H1 (cell line): ENCODE measurements around the gene SH3RF2. TPM values are rescaled to one million over a fixed set of nuclear protein-coding genes. Genes with fewer than 3 reads are reported as not detected.

Source experiments
- CTCF ChIA-PET: fragments of 300-600 bp; sonication (Branson Sonifier 250); formaldehyde crosslinking; loops from one replicate; lab custom pipeline; 2021; ENCODE audit not compliant: partially characterized antibody; lab: Charles Lee
- POLR2A ChIA-PET: fragments of 300-600 bp; sonication (Branson Sonifier 250); formaldehyde crosslinking; loops from one replicate; lab custom pipeline; 2021; ENCODE audit warnings: inconsistent platforms; ENCODE audit not compliant: partially characterized antibody; lab: Charles Lee
- DNase-seq, 2 experiments: peaks; one replicate each; pipeline versions ENCODE4 v3.0.0 to v3.0.0-alpha.2; 2010 to 2022; ENCODE audit warnings: low spot score in 2 of 2, low read depth in 1 of 2, mixed read lengths in 1 of 2
- FAIRE-seq: peaks from 2 replicates; lab custom pipeline; 2011; peaks lifted over from hg19 to GRCh38; lab: Jason Lieb, UNC
- H2AFZ ChIP-seq: 2 replicates; pipeline ENCODE4 v1.8.1; 2012; ENCODE audit warnings: low read length, inconsistent platforms
- H2AK5ac ChIP-seq: 2 replicates; pipeline ENCODE4 v1.6.1; 2013; ENCODE audit warnings: low read depth, low read length
- H2BK120ac ChIP-seq: replicated peaks from 2 replicates; pipeline ENCODE3; 2013; ENCODE audit warnings: low read depth, low read length, inconsistent platforms
- H2BK12ac ChIP-seq: 2 replicates; pipeline ENCODE4 v1.6.1; 2013; ENCODE audit warnings: low read depth, low read length
- H2BK15ac ChIP-seq: 2 replicates; pipeline ENCODE4 v1.6.1; 2013; ENCODE audit warnings: low read length
- H2BK20ac ChIP-seq: 2 replicates; pipeline ENCODE4 v1.6.1; 2013; ENCODE audit warnings: low read length
- H2BK5ac ChIP-seq: 2 replicates; pipeline ENCODE4 v1.6.1; 2013; ENCODE audit warnings: low read depth, low read length
- H3K14ac ChIP-seq: 2 replicates; pipeline ENCODE4 v1.6.1; 2013; ENCODE audit warnings: inconsistent platforms; ENCODE audit not compliant: insufficient read length
- H3K18ac ChIP-seq: 2 replicates; pipeline ENCODE4 v1.6.1; 2013; ENCODE audit warnings: low read length; ENCODE audit errors: extremely low read depth
- H3K23ac ChIP-seq: 2 replicates; pipeline ENCODE4 v1.6.1; 2013; ENCODE audit warnings: inconsistent platforms; ENCODE audit not compliant: insufficient read length
- H3K23me2 ChIP-seq: 2 replicates; pipeline ENCODE4 v1.6.1; 2013; ENCODE audit warnings: low read depth, low read length
- H3K27ac ChIP-seq: 2 replicates; pipeline ENCODE4 v1.6.1; 2011; ENCODE audit warnings: low read depth, low read length, inconsistent platforms
- H3K27me3 ChIP-seq, 4 experiments: replicated peaks in 1 of 4; 1 replicate in 1 of 4; 2 replicates in 3 of 4; pipeline versions ENCODE4 v1.6.1 to v1.8.1; 2011 to 2013; ENCODE audit warnings: low read length in 3 of 4, mild to moderate bottlenecking in 3 of 4, inconsistent platforms in 2 of 4, mixed read lengths in 2 of 4, moderate library complexity in 1 of 4; ENCODE audit not compliant: control insufficient read depth in 3 of 4, insufficient read depth in 3 of 4; ENCODE audit errors: extremely low read depth in 1 of 4
- H3K36me3 ChIP-seq, 4 experiments: 2 replicates each; pipeline versions ENCODE4 v1.6.1 to v1.8.1; 2011 to 2013; ENCODE audit warnings: mild to moderate bottlenecking in 4 of 4, low read length in 3 of 4, moderate library complexity in 2 of 4, control low read depth in 1 of 4, inconsistent platforms in 1 of 4; ENCODE audit not compliant: insufficient read depth in 4 of 4, control insufficient read depth in 2 of 4
- H3K4ac ChIP-seq: replicated peaks from 2 replicates; pipeline ENCODE3; 2013; ENCODE audit warnings: low read length, low read depth, mixed read lengths, inconsistent platforms; ENCODE audit not compliant: insufficient read length
- H3K4me1 ChIP-seq, 4 experiments: replicated peaks in 1 of 4; 1 replicate in 1 of 4; 2 replicates in 3 of 4; pipeline versions ENCODE4 v1.6.1 to v1.8.1; 2011 to 2013; ENCODE audit warnings: low read length in 3 of 4, inconsistent platforms in 2 of 4, mixed read lengths in 1 of 4; ENCODE audit not compliant: insufficient read depth in 4 of 4, control insufficient read depth in 3 of 4
- H3K4me2 ChIP-seq, 2 experiments: 2 replicates each; pipeline versions ENCODE4 v1.6.1 to v1.8.1; 2011 to 2013; ENCODE audit warnings: low read depth in 2 of 2, low read length in 2 of 2, control low read depth in 1 of 2, inconsistent platforms in 1 of 2, mild to moderate bottlenecking in 1 of 2; ENCODE audit not compliant: insufficient read depth in 1 of 2
- H3K4me3 ChIP-seq, 4 experiments: fragments of 200-600, 300-600 bp in 1 of 4; sonication (generic), shearing (Covaris generic), sonication (Bioruptor Twin) in 1 of 4; 2 replicates each; pipeline versions ENCODE4 v1.5.1 to v1.8.1; 2011 to 2016; ENCODE audit warnings: low read length in 4 of 4, low read depth in 3 of 4, control low read depth in 2 of 4, inconsistent platforms in 2 of 4, mild to moderate bottlenecking in 2 of 4, mixed read lengths in 1 of 4, moderate library complexity in 1 of 4; ENCODE audit not compliant: insufficient read depth in 2 of 4; ENCODE audit errors: extremely low read depth in 1 of 4
- H3K56ac ChIP-seq: replicated peaks from 2 replicates; pipeline ENCODE3; 2013; ENCODE audit warnings: low read depth, mild to moderate bottlenecking, mixed read lengths, low read length, inconsistent platforms; ENCODE audit not compliant: insufficient read length
- H3K79me1 ChIP-seq: 2 replicates; pipeline ENCODE4 v1.6.1; 2013; ENCODE audit warnings: low read depth, low read length, control low read depth
- H3K79me2 ChIP-seq, 2 experiments: 2 replicates each; pipeline versions ENCODE4 v1.6.1 to v1.8.1; 2012 to 2013; ENCODE audit warnings: low read length in 2 of 2, mild to moderate bottlenecking in 2 of 2, inconsistent platforms in 1 of 2; ENCODE audit not compliant: insufficient read depth in 2 of 2, control insufficient read depth in 1 of 2
- H3K9ac ChIP-seq, 4 experiments: replicated peaks in 1 of 4; 1 replicate in 1 of 4; 2 replicates in 3 of 4; pipeline versions ENCODE4 v1.6.1 to v1.8.1; 2011 to 2013; ENCODE audit warnings: low read depth in 3 of 4, low read length in 3 of 4, control low read depth in 2 of 4, mild to moderate bottlenecking in 2 of 4, moderate library complexity in 2 of 4, inconsistent platforms in 1 of 4; ENCODE audit errors: extremely low read depth in 1 of 4
- H3K9me3 ChIP-seq, 2 experiments: 2 replicates each; pipeline versions ENCODE4 v1.6.1 to v1.8.1; 2012 to 2013; ENCODE audit warnings: mild to moderate bottlenecking in 2 of 2, moderate library complexity in 2 of 2, control low read depth in 1 of 2, inconsistent platforms in 1 of 2, low read depth in 1 of 2, low read length in 1 of 2, mixed read lengths in 1 of 2; ENCODE audit not compliant: insufficient read depth in 2 of 2
- H4K20me1 ChIP-seq, 2 experiments: replicated peaks in 1 of 2; 2 replicates each; pipeline versions ENCODE3 to v1.8.1; 2011 to 2013; ENCODE audit warnings: inconsistent platforms in 2 of 2, low read length in 2 of 2, mild to moderate bottlenecking in 1 of 2; ENCODE audit not compliant: insufficient read depth in 2 of 2, control insufficient read depth in 1 of 2
- H4K5ac ChIP-seq: 2 replicates; pipeline ENCODE4 v1.6.1; 2013; ENCODE audit warnings: low read length, low read depth, mixed read lengths, inconsistent platforms; ENCODE audit not compliant: insufficient read length
- H4K8ac ChIP-seq: 2 replicates; pipeline ENCODE4 v1.8.0; 2013; ENCODE audit warnings: mild to moderate bottlenecking, moderate library complexity, low read length, inconsistent platforms; ENCODE audit not compliant: insufficient read depth; ENCODE audit errors: extremely low read depth
- H4K91ac ChIP-seq: replicated peaks from 2 replicates; pipeline ENCODE3; 2013; ENCODE audit warnings: low read length, mixed read lengths, inconsistent platforms; ENCODE audit not compliant: insufficient read length
- SRF ChIP-seq: IDR thresholded peaks from 2 replicates; pipeline ENCODE4 v1.6.1; 2011; ENCODE audit warnings: mild to moderate bottlenecking, low read depth, low read length, moderate library complexity
- WGBS, 2 experiments: shearing (Covaris generic) in 1 of 2; methylation state at CpG; one replicate each; pipeline versions ENCODE4 v1.1.6 to v1.1.7; 2013 to 2015; ENCODE audit warnings: low lambda C conversion rate in 2 of 2, mixed read lengths in 2 of 2, inconsistent platforms in 1 of 2, low coverage in 1 of 2, missing lambda C conversion rate in 1 of 2; ENCODE audit not compliant: insufficient replicate concordance in 2 of 2, insufficient coverage in 1 of 2, insufficient read length in 1 of 2; ENCODE audit errors: extremely low coverage in 1 of 2, missing lambda C conversion rate in 1 of 2; 5-methylcytosine and 5-hydroxymethylcytosine counted together
- polyA plus RNA-seq, 7 experiments: library from polyadenylated mRNA; depleted of rRNA in 3 of 7; stranded (reverse) in 5 of 7; unstranded in 2 of 7; fragments of >200 nt in 5 of 7; fragments of 200-250 nt in 2 of 7; gene quantifications; 1 replicate in 5 of 7; 2 replicates in 1 of 7; 4 replicates in 1 of 7; pipeline versions ENCODE4 v1.2.1 to v1.2.3, GENCODE V29; 2011 to 2013; ENCODE audit warnings: missing spikeins in 2 of 7, mixed read lengths in 2 of 7
- total RNA-seq: library from RNA; stranded (reverse); fragmentation: NEBNext Ultra II Directional; extraction: Animal tissue kit (Norgen Biotek cat#: 25700); gene quantifications from 2 replicates; pipeline ENCODE4 v1.2.1, GENCODE V29; 2021
- TF ChIP-seq, protein P1 (sequence below): IDR thresholded peaks from 2 replicates; pipeline ENCODE4 v1.6.1; 2012; ENCODE audit warnings: inconsistent platforms

Gene SH3RF2
- total and polyA plus RNA-seq, 2 of the 8 experiments (the other 6 are each of a cell fraction or from before 2014, with no cell fraction given), result 0.80 to 0.95 TPM

DNA sequence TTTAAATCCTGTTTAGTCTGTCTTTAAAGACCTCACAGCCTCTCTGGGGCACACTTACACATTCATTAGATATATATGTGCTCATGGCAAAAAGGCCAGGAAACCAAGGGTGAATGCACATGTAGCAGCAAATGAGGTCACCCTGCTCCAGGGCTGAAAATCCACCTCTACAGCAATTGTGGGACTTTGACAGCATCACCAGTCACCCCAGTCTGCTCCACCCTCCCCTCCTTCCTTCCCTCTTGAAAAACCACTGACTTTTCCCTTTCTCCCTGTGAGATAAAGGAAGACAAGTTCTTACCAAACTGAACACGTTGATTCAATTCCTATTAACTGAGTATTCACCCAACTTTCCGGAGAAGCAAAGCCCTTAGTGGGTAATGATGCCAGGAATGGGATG is 15.2 kb upstream of the SH3RF2 start:
- WGBS, 2 experiments, result 91% methylated on average over 2 of the region's 2 CpGs; no CpG with 5 or more reads in 1 of the 2 experiments

More for the DNA sequence above, 15.2 kb upstream of the SH3RF2 start:
- Histone ChIP-seq H3K27ac (no peak overlapping the region), H4K5ac (no peak overlapping the region), H2AK5ac (no peak overlapping the region), H3K9me3 (no peaks in the 10 kb centered on the region), H3K4me1 (peaks cover 0 to 4% (median 4%) of the 10 kb centered on the region in 4 experiments; a peak in 4 of 7 replicates), H3K79me2 (no peaks in the 10 kb centered on the region), H4K8ac (no peak overlapping the region), H2BK20ac (no peak overlapping the region), H3K4ac (no peak overlapping the region), H4K91ac (no peak overlapping the region), H3K4me3 (no peak overlapping the region), H4K20me1 (no peaks in the 10 kb centered on the region), H3K56ac (no peak overlapping the region), H3K23me2 (no peaks in the 10 kb centered on the region), H3K36me3 (no peaks in the 10 kb centered on the region), H3K27me3 (no peaks in the 10 kb centered on the region), H3K4me2 (no peak overlapping the region), H3K9ac (no peak overlapping the region), H2BK15ac (no peak overlapping the region), H3K18ac (no peak overlapping the region), H3K14ac (peak overlapping the region; percentile 53), H2BK5ac (no peak overlapping the region), H2AFZ (no peak overlapping the region), H2BK12ac (no peak overlapping the region), H3K79me1 (no peaks in the 10 kb centered on the region), H3K23ac (no peak overlapping the region), H2BK120ac (no peak overlapping the region)
- no peak for FAIRE-seq
- ChIA-PET CTCF (interaction anchor here (0.8 to 1.9 kb wide), 4 partner anchors 9 to 120 kb away, joined by 3 to 6 read pairs (median 4); no protein-coding TSS in a partner anchor), POLR2A (no interaction called here)
- TF ChIP-seq, protein P1, sequence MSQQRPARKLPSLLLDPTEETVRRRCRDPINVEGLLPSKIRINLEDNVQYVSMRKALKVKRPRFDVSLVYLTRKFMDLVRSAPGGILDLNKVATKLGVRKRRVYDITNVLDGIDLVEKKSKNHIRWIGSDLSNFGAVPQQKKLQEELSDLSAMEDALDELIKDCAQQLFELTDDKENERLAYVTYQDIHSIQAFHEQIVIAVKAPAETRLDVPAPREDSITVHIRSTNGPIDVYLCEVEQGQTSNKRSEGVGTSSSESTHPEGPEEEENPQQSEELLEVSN, result no peak
- TF ChIP-seq SRF, result no peak
- DNase-seq, result no peak
